GM19035 (cell line): ENCODE measurements around the gene CLCF1.

Experiments used
- ATAC-seq: cut with Tn5 transposase; IDR thresholded peaks from one replicate; pipeline ENCODE4 v1.9.1; 2021; ENCODE audit not compliant: unreplicated experiment

The CLCF1 gene

DNA sequence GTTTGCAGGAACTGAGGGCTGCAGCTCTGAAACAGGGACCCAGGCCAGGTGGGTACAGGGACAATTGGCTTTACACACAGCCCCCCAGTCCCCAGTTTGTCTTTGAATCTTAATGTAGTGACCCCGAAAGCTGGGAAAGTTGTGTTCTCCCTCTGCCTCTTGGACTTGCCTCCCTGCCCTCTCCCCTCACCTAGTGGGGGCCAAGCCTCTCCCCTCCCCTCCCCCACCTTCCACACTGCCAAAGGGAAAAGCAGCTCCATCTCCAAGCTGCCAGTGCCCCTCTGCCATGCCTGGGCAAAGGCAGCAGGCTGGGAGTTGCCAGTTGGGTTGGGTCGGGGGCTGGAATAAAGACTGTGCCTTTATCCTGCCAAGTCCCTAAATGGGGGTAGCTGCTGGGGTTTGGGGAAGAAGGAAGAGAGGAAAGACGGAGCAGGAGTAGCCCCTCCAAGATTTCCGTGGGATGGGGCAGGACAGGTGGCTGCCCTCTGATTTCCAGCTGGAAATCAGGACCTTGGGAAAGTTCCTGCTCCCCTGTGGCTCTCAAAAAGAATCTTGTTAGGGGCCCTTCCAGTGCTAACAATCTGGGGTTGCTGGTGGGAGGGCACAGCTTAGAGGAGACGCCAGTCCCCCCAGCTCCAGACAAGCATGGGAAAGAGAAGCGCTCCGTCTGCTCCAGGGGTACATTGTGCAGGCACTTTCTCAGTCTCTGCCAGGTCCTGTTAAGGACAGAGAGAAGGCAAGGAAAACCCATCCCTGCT is 2.8 kb upstream of the CLCF1 start:
- ATAC-seq = no peak

DNA sequence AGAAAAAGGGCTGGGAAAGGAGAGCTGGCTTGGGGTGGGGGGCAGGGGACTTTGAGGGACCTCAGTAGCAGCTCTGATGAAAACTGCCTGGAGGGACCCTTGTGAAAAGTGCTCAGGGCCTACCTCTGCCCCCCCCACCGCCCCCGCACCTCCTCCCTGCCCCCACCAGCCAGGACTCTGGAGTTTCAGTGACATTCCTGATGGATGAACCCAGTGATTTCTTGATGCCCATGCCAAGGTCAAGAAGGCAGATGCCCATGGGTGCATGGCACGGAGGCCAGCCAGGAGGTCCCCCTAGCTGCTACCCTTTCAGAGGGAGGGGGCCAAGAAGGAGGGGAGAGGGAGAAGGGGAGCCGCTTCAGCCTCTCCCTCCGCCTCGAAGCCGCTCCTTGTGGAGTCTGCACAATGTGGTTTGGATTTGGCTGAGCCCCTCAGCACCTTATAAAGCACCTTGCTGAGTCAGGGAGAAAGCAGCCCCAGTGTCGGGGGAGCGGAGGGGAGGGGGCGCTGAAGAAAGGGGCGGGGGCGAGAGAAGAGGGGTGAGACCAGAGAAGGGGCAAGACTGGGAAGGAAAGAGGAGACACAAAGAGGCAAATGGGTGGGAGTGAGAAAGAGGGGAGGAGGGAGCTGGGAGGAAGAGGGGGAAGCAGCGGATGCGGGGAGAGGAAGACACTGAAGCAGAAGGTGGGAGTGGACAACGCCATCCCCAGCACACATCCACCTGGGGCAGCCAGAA is 2.1 kb upstream of the CLCF1 start:
- ATAC-seq = no peak

DNA sequence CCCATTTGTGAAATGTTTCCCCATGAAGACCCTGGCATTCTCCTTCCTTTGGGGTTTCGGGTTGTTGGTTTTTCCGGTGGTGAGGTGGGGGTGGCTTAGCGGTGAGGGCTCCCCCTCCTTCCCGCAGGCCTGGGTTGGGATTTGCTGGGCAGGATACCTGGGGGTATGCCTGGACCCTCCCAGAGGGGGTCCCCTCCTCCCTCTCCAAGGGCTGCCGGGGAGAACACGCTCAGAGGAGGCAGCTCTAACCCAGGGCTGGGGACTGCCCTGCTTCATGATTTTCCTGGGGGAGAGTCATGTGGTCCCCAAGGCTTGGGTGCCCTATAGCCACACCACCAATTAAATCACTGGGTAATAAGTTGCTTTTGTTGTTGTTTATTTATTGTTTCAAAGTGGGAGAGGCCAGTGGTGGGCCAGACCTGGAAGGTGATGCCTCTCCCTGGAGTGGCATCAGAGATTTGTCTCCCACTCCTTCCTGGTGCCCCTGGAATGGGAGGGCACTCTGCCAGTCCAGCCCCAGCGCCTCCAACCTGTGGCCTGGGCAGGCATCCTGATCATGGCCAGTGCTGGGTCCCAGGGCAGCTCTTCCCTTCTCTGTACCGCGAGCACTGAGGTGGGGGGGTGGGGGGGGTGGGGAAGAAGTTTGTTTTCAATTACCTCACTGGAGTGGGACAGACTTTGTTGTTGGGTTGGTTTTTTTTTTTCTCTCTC is 1.3 kb upstream of the CLCF1 start:
- no peak for ATAC-seq

DNA sequence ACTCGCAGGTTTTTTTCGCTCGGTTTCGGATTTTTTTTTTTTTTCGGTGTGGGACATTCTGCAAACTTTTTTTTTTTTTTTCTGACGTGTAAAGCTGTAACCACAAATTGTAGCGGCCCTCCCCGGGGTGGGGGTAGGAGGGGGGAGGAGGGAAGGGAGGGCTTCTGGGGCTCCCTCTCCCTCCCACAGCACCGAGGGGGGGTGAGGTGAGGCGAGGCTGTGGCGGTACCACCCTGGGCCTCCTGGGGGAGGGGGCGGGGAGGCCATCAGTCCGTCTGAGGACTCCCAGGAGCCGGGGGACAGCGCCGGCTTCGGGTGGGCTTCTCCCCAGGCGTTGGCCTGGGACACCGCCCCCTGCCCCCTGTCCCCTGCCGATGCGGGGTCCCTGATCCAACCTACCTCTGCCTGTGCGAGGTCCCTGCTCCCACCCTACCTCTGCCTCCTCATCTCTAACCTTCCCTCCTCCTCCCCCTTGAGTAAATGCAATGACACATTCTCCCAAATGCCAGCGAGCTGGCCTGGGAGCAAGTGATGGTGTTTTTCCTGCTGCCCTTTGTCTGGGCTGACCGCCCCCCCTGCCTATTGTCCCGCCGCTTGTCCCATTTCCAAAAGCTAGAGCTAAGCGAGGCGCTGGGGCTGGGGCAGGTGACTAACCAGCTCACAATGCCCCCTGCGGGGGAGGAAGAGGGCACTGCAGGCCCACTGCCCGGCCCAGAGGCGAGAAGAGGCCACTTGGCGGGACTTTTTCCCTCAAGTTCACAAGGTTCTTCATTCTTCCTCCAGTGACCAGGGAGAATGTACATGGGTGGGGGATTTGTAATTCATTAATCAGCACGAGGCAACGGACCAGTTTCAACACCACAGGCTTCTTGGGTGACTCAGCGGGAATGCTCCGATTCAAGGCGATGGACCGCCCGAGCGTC is 511 bp upstream of the CLCF1 start:
- no peak for ATAC-seq

DNA sequence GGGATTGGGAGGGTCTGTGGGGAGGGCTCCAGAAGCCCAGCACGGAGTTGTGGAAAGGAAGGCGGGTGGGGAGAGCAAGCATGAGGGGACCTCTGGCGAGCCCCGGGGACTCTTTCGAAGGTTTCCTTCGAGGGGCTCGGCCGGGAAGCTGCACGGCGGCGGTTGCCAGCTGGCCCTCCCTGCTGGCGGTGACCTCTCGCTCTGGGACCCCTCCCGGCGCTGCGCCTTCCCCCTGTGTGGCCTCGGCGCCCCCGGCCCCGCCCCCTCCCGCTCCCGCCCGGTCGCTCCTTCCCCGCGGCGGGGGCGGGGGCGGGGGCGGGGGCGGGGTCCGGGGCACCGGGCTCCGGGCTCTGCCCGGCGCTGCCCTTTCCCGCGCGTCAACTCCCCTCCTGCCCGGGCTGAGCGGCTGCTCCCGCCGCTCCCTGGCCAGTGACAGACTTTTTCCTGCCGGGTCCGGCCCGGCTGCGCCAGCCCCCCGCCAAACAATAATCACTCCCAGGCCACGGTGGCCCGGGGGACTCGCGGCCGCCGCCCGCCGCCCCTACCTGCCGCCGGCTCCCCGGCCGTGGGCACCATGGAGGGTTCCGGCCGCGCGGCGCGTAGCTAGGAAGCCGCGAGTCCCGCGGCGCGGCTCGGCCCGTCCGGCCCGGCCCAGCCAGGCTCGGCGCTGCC is 941 bp downstream of the CLCF1 start:
- no peak for ATAC-seq

DNA sequence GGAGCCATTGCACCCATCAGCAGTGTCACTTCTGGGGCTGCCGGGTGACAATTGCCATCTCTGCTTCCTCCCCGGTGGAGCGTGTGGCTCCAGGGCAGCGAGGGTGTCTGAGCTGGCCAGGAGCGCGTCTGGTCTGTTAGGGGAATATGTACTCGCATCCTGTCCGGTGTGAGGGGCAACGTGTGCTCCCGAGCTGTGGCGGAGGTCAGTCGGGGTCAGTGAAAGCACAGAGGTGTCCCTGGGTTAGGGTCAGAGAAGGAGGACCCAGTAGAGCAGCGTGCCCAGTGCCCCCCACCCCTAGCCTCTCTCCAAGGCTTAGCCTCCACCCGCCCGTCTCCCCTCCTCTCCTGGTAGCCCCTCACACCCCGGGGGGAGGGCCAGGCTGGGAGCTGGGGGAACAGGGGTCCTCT is 1.5 kb downstream of the CLCF1 start:
- no peak for ATAC-seq

DNA sequence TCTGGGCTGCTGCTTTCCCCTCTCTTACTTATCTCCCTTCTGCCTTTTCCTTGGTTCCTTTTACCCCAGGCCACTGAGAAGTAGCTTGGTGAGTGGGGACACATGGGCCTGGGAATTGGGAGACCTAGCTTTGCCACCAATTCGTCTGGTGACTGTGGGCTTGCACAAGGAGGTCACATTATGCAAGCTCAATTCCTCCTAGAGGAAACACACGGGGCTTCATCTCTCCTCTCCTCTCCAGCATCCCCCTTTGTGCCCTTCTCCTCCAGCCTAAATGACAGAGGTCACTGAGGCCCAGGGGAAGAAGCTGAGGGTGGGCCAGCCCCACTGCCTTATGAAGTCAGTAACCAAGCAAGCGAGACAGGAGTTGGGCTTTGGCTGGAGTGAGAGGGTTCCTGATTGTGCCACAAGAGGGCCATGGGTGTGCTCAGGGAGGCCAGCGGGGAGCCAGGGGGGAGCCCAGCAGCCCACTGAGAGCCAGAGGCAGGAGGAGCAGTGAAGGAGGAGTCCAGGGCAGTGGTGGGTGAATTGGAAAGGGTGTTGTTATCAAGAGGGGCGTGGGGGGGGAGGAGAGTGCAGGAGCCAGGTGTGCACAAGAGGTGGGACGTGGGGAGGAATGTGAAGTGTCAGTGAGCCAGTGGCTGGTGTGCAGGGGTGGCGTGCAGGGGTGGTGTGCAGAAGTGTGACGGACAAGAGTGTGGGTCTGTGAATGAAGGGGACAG is 2.0 kb downstream of the CLCF1 start:
- no peak for ATAC-seq

DNA sequence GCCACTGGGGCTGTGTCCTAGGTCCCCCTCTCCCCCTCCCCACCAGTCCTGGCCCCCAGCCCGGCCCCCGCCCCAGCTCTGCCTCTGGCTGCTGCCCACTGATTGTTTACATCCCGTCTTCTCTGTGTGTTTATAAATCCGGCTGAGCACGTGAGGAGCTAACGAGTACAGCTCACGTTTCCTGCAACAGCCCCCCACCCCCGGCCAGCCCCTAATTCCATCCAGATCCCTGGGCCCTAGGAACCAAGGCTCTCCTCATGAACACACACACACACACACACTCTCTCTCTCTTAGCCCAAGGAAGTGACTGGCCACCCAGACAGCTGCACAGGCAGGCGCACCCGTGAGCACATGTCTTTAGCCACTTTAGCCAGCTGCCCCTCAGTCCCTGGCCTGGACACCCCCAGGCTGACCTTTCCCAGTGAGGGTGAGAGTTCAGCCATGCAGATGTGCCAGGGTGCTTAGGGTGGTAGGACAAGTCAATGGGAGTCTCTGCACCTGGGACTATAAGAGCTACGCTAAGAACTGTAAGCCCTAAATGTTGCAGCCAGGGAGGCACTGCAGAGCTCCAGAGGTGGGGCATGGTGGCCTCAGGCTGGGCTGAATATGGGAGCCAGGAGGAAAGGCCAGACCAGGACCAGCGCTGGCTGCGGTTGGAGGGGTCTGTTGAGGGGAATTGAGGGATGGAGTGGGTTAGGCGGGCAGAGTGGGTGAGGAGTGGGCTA is 2.9 kb downstream of the CLCF1 start:
- ATAC-seq = no peak

DNA sequence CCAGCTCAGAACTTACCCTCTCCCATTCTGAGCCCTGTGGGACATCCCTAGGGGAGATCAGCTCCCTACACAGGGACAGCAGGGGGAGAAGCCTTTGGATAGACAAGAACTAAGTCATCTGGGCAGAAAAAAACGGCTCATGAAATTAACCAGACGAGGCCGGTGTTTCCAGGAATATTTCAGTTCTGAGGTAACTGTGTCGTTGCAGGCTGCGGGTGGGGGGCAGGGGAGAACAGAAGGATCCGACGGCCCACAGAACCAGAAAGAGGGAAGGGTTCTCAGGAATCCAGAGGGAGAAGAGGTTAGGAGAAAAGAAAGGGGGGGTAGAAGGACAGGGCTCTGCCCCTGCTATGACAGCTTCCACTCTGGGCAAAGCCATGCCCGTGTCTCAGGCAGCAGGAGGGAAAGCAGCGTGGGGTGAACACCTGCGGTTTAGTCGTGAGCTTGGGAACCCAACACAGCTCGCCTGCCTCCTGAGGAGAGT is 3.6 kb downstream of the CLCF1 start:
- ATAC-seq = no peak

DNA sequence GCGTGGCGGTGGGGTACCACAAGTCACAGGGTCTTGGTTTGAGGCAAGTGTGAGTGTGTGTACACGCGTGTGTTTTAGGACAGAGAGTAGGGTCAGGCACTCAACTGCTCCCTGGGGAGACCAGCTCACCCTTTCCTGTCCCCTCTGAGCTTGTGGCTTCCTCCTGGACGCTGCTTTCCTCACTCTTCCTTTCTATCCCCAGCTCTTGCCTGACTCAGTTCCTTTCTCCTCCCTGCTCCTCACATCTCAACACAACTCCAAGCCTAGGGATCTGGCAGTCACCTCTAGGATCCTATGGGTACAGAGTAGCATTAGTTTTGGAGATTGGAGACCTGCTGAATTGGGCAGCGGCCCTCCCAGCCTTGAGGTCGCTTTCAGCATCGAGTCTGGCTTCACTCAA is 4.1 kb downstream of the CLCF1 start:
- no peak for ATAC-seq

DNA sequence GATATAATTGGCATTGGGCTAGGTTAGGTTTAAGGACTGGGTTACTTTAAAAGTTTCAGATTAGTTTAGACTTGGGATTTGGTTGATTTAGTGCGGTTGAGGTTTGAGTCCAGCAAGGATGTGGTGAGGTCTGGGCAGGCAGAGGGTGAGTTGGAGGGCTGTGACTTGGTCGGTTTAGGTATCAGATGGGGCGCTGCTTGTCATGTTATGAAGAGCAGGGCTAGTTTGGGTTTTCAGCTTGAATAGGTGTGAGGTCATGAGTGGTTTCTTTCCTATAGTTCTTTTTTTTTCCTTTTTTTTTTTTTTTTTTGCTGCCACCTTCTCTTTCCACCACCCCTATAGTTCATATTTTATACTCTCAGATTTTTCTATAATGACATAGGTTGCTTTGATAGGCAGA is 4.8 kb downstream of the CLCF1 start:
- ATAC-seq = no peak

DNA sequence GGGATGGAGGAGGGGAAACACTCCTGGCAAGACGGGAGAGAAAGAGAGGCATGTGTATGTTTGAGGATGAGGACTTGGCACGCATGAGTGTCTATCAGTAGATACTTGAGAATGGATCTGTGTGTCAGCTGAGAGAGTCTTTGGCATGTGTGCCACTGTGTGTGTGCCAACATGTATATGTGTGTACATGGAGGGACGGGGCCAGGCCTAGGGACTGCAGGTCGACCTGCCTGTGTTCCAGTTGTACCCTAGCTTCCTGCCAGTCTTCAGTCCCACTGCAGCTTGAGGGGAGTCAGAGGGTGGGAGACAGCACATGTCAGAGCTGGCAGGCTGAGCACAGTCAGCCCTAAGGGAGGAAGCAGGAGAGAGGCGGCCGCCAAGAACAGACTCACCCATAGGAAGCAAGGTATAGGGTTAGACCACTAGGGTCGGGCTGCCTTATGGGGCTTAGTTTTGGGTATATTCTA is 5.6 kb downstream of the CLCF1 start:
- ATAC-seq = no peak

DNA sequence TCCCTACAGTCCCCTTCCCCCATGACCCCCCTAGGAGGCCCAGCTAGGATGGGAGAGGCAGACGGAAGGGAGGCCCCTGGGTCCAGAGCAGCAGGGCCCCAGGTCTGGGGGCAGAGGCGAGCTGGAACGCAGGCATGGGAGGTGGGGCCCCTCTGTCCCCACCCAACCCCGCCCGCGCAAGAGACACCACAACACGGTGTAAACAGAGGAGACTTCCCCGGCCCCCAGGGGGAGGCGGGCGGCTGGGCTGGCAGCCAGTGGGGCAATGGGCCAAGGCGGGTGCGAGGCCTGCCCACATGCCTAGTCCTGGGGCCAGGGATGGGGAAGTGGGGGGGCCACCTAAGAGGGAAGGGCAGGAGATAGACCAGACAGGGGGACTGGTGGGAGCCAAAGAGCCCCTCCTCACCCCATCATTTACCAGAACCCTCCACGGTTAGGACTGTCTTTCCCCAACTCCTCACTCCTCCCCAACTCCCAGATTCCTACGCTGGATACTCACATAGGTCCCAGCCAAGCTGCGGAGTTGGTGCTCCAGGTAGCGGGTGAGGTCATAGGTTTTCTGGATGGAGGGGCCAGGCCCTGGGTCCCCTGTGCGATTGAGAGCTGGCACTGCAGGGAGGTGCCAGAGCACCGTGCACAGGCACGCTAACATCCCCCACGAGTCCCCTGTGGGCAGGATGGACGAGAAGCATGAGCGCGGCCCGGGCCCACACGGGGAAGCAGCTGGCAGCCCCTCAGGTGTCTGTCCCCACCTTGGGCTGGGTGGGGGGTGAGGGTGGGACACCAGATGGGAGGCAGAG is 6.2 kb downstream of the CLCF1 start:
- ATAC-seq = no peak

DNA sequence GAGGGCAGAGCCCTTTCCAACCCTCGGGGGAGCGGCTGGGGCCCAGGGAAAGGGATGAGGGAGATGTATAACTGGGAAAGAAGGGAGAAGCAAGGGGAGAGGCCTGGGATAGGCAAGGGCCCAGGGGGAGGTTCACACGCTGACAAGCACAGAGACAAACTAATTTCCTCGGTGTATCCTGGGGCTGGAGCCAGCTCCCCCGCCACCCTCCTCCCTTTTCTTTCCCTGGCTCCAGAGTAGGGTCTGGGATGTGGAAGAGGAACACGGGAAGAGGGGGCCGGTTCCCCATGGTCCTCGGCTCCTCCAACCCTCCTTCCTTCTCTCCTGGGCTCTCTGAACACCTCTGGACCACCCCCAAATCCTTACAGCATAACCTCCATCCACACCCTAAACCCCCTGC is 6.9 kb downstream of the CLCF1 start:
- no peak for ATAC-seq

DNA sequence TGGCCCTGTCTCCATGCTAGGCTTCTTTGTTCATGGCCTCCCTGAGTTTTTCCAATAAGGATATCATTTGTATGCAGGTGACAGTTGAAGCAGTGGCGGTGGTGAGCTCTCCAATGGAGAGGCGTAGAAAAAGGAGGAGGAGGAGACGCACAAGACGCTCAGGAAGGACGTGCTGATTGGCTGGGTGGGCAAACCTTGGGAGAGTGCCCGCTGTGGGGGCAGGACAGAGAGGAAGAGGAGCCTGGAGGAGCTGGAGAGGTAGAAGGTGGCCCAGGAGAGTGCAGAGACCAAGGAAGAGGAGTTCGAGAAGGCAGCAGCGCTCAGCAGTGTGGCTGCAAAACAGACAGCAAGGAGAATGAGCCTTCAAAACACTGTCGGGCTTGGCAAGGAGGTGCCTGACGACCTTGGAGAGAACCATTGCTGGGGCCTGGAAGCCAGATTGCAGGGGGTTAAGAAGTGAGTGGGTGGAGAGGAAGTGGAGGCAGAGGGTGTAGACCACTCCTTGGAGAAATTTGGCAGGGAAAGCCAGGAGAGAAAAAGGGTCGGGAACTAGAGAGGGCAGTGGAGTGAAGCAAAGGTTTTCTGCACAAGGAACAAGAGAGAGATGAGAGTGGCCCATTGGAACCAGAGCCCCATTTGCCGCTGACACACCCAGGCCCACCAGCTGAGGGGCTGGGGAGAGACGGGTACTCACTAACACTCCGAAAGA is 7.5 kb downstream of the CLCF1 start:
- ATAC-seq = no peak

DNA sequence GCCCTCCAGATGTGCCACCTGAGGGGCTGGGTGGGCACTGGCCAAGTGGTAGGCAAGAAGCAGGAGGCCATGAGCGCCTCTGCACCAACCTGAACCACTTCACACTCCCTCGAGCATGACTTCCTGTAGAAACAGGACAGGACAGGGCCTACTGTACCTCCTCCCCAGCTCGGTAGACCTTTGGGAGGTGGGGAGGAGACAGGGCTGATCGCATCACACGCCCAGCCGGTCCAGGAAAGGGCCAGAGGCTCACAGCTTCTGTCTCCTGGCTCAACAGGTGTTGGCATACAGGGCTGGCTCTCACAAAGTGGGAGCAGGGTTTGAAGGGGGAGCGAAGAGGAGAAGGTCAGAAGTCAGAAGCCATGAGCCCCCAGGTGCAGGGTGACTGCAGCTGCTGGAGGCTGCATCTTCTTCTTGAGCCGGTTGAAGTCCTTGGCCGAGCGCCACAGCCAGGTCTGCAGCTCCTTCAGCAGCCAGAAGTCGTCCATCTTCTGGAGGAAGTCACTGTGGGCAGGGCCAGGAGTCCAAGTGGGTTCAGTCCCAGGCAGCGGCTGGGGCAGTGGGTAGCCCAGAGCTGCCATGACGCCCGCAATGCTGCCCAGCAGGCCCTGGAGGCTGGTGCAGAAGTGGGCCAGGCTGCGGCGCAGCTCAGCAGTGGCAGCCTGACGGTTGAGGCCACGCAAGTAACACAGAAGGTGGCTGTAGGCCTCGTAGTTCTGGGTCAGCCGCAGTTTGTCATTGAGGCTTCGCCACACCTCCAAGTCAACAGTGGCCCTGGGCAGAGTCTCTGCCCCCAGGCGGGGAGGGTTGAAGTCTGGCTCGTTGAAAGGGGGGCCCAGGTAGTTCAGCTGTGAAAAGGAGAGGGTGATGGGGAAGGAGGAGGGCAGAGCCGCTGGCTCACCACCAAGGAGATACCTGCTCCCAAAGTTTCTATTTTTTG is 8.3 kb downstream of the CLCF1 start:
- ATAC-seq = no peak
